ENCODE data around the gene LYG2.

The LYG2 gene

DNA sequence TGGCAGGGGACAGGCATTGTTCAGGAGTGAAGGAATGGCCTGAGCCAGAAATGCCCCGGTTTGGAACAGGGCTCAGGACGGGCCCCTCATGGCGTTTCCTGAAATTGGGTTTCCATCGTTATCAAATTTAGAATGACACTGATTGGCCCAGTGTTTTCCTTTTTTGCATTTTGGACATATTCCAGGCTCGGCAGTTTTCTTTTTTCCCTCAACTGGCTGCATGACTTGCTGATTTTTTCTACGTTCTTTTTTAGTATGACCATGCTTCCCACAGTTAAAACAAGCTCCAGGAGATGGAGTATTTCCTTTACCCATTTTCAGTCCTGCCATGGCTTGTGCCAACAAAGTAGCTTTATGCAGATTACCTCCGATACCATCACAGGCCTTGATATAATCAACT is 20.4 kb upstream of the LYG2 start:
- no peak for DNase-seq (ENCODE audit: low read depth in 2 of 2)
- TF ChIP-seq, protein P1, sequence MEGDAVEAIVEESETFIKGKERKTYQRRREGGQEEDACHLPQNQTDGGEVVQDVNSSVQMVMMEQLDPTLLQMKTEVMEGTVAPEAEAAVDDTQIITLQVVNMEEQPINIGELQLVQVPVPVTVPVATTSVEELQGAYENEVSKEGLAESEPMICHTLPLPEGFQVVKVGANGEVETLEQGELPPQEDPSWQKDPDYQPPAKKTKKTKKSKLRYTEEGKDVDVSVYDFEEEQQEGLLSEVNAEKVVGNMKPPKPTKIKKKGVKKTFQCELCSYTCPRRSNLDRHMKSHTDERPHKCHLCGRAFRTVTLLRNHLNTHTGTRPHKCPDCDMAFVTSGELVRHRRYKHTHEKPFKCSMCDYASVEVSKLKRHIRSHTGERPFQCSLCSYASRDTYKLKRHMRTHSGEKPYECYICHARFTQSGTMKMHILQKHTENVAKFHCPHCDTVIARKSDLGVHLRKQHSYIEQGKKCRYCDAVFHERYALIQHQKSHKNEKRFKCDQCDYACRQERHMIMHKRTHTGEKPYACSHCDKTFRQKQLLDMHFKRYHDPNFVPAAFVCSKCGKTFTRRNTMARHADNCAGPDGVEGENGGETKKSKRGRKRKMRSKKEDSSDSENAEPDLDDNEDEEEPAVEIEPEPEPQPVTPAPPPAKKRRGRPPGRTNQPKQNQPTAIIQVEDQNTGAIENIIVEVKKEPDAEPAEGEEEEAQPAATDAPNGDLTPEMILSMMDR (IDR thresholded peaks at IDR 0.05; ENCODE audit: low read depth, low read length): no peak
- H3K4me3 ChIP-seq (replicated peaks in 1 of 2; ENCODE audit: low read depth in 2 of 2, low read length in 2 of 2): no peak overlapping the region

DNA sequence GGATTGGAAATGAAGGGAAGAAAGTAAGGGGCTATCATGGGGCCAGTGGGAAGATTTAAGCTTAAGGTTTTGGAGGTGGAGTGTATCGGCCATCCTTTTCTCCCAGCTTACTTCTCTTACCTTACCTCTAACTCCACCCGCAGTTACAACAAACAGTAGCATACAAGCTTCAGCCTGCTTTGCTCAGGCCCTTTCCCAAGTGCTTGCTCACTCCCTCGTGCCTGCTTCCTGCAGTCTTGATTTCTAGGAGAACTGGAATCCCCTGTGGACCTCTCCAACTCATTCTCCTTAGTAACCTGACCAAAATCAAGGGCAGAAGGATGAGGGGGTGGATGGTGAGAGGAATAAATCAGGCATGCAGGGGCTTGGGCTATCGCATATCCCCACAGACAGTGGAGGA is 5.8 kb upstream of the LYG2 start:
- no peak for DNase-seq (ENCODE audit: low read depth in 2 of 2)
- TF ChIP-seq, protein P1 (IDR thresholded peaks at IDR 0.05; ENCODE audit: low read depth, low read length): no peak
- H3K4me3 ChIP-seq (replicated peaks in 1 of 2; ENCODE audit: low read depth in 2 of 2, low read length in 2 of 2): no peak overlapping the region

DNA sequence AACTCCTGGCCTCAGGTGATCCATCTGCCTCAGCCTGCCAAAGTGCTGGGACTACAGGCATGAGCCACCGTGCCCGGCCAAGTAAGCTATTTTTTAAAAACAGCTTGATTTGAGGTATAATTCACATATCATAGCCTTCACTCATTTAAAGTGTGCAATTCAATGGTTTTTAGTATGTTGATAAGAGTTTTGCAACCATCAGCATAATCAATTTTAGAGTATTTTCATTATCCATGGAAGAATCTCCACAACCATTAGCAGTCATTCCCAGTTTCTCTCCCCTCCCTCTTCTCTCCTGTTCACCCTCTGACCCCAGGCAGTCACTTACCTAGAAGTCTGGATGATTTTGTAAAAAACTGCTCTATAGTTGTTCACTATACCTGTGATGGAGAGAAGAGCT is 4.7 kb upstream of the LYG2 start:
- TF ChIP-seq, protein P1 (IDR thresholded peaks at IDR 0.05; ENCODE audit: low read depth, low read length): no peak
- no peak overlapping the region for H3K4me3 ChIP-seq (replicated peaks in 1 of 2; ENCODE audit: low read depth in 2 of 2, low read length in 2 of 2)
- no peak for DNase-seq (ENCODE audit: low read depth in 2 of 2)

DNA sequence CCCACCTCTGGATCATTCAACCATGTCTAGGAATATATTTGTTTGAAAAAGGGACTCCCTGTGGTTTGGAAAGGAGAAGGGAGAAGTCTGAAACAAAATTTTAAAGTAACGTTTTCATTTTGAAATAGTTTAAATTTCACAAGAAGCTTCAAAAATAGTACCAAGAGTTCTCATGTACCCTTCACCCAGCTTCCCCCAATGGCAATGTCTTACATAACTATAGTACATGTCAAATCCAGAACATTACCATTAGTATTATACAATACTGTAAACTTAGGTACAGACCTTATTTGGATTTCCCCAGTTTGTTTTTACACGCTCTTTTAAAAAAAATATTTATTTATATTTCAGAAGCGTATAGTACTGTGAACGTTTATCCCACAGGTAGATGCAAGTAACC is 4.0 kb upstream of the LYG2 start:
- no peak for DNase-seq (ENCODE audit: low read depth in 2 of 2)
- no peak overlapping the region for H3K4me3 ChIP-seq (replicated peaks in 1 of 2; ENCODE audit: low read depth in 2 of 2, low read length in 2 of 2)
- TF ChIP-seq, protein P1 (IDR thresholded peaks at IDR 0.05; ENCODE audit: low read depth, low read length): no peak

DNA sequence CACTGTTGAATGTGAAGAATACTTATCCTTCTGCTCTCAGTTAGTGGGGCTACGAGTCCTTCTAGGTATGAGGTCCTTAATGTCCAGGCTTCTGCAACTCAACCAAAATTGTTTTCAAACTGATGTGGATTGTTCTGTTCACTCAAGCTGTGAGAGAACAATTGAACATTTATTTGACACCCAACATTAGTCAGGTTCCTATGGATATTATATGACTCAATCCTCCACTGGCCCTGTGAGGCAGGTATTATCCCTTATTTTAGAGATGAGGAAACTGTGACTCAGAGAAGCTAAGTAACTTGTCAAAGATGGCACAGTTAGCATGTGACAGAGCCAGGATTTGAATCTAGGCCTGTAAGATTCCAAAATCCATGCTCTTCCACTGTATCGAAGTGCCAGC is 1.2 kb upstream of the LYG2 start:
- TF ChIP-seq, protein P1 (IDR thresholded peaks at IDR 0.05; ENCODE audit: low read depth, low read length): no peak
- H3K4me3 ChIP-seq (replicated peaks in 1 of 2; ENCODE audit: low read depth in 2 of 2, low read length in 2 of 2): no peak overlapping the region
- DNase-seq (ENCODE audit: low read depth in 2 of 2): peak in 1 of 2 donors; percentile 50

DNA sequence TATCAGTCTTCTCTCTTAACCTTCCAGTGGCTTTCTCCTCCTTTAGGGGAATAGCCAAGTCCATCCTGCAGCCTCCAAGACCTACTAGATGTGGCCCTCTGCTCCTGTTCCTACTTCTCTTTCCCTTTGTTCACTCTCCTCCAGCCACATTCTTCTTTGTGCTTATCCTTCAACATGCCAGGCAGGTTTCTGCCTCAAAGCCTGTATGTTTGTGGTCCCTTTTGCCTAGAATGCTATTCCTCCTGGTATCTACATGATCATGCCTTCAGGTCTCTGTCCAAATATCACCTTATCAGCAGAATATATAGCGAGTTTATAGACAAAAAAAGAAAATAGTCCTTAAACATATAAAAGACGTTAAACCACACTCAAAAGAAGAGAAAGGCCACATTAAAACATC is 5.5 kb downstream of the LYG2 start:
- no peak overlapping the region for H3K4me3 ChIP-seq (replicated peaks in 1 of 2; ENCODE audit: low read depth in 2 of 2, low read length in 2 of 2)
- DNase-seq (ENCODE audit: low read depth in 2 of 2): no peak
- TF ChIP-seq, protein P1 (IDR thresholded peaks at IDR 0.05; ENCODE audit: low read depth, low read length): no peak

DNA sequence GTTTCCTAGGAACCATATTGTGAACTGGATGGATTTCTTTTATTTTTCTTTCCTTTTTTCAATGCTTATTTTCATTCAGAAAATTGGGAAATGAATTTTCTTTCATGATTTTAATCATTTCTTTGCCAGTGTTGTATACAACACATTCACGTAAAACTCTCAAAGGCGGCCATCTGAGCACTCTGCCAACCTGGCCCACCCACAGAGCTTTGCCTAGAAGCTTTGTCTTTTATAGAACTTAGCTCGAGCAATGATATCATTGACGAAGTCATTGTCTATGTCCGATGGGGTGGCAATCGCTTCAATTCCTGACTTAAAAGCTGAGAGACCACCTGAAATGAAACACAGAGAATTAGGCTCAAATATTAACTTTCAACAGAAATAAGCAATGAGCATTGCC is 13.3 kb downstream of the LYG2 start:
- TF ChIP-seq, protein P1 (IDR thresholded peaks at IDR 0.05; ENCODE audit: low read depth, low read length): no peak

More for the DNA sequence above, 13.3 kb downstream of the LYG2 start:
- H3K4me3 ChIP-seq (replicated peaks in 1 of 2; ENCODE audit: low read depth in 2 of 2, low read length in 2 of 2): no peak overlapping the region
- no peak for DNase-seq (ENCODE audit: low read depth in 2 of 2)

Measured in cardiac fibroblast (primary cell).